Glutamatergic neuron (in vitro differentiated cells): ENCODE results near the gene LBHD1. TPM values are rescaled to one million over a fixed set of nuclear protein-coding genes. Genes with fewer than 3 reads are reported as not detected.
"Not testable (repeated sequence)": the region's sequence is repeated elsewhere in the genome, so short reads cannot be mapped to it uniquely, and the experiment has no call there.

ENCODE experiments used
- DNase-seq: peaks from one replicate; pipeline ENCODE4 v3.0.0; 2022
- H3K27ac Mint-ChIP-seq: one replicate; pipeline ENCODE4 v1.8.0; 2020; ENCODE audit warnings: mild to moderate bottlenecking, mixed read lengths, inconsistent platforms; ENCODE audit not compliant: unreplicated experiment
- H3K27me3 Mint-ChIP-seq: one replicate; pipeline ENCODE4 v1.8.0; 2020; ENCODE audit warnings: mild to moderate bottlenecking, moderate library complexity, mixed read lengths, inconsistent platforms; ENCODE audit not compliant: unreplicated experiment
- H3K36me3 Mint-ChIP-seq: one replicate; pipeline ENCODE4 v1.8.0; 2020; ENCODE audit warnings: mild to moderate bottlenecking, mixed read lengths, inconsistent platforms; ENCODE audit not compliant: unreplicated experiment
- H3K4me1 Mint-ChIP-seq: one replicate; pipeline ENCODE4 v1.8.0; 2020; ENCODE audit warnings: mild to moderate bottlenecking, low read depth, mixed read lengths, inconsistent platforms; ENCODE audit not compliant: unreplicated experiment
- H3K4me3 Mint-ChIP-seq: one replicate; pipeline ENCODE4 v1.8.0; 2020; ENCODE audit warnings: mild to moderate bottlenecking, mixed read lengths, inconsistent platforms; ENCODE audit not compliant: unreplicated experiment
- H3K9me3 Mint-ChIP-seq: one replicate; pipeline ENCODE4 v1.8.0; 2020; ENCODE audit warnings: mild to moderate bottlenecking, moderate library complexity, mixed read lengths, inconsistent platforms; ENCODE audit not compliant: unreplicated experiment
- total RNA-seq: library from RNA; stranded (reverse); fragmentation: NEBNext Ultra II Directional; extraction: Animal tissue kit (Norgen Biotek cat#: 25700); gene quantifications from one replicate; pipeline ENCODE4 v1.2.1, GENCODE V29; 2021; ENCODE audit not compliant: unreplicated experiment
- TF ChIP-seq, protein P1 (sequence below): fragments of 200-600 bp; sonication (generic); IDR thresholded peaks from one replicate; pipeline ENCODE4 v1.5.0; 2021; ENCODE audit not compliant: partially characterized antibody, unreplicated experiment

The LBHD1 gene
- total RNA-seq, 1 donor from 2014 or later, result 4.6 TPM

DNA sequence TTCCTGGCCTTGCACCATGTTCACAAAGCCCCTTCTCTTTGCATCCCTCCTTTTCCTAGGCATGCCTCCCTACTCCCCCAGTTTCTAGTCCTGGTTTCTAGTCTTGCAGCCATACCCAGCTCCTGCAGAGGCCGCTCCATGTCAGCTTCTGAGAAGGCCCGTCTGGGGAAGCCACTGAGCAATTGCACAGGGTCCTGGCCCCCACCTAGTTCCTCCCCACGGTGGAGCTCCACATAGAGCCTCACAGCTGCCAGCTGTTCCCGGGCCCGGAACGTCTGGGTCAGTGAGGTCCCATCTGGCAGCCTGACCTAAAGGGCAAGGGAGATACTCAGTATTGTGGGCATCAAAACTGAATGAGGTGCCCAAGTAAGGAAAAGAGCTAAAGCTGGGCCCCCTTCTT is 4.6 kb upstream of the LBHD1 start:
- Mint-ChIP-seq H3K27ac (peak overlapping the region; percentile 4), H3K4me3 (peak overlapping the region; percentile 75), H3K4me1 (peaks cover 20% of the 10 kb centered on the region), H3K27me3 (peaks cover 2% of the 10 kb centered on the region), H3K36me3 (peaks cover 6% of the 10 kb centered on the region), H3K9me3 (peaks cover 6% of the 10 kb centered on the region)
- TF ChIP-seq, protein P1, sequence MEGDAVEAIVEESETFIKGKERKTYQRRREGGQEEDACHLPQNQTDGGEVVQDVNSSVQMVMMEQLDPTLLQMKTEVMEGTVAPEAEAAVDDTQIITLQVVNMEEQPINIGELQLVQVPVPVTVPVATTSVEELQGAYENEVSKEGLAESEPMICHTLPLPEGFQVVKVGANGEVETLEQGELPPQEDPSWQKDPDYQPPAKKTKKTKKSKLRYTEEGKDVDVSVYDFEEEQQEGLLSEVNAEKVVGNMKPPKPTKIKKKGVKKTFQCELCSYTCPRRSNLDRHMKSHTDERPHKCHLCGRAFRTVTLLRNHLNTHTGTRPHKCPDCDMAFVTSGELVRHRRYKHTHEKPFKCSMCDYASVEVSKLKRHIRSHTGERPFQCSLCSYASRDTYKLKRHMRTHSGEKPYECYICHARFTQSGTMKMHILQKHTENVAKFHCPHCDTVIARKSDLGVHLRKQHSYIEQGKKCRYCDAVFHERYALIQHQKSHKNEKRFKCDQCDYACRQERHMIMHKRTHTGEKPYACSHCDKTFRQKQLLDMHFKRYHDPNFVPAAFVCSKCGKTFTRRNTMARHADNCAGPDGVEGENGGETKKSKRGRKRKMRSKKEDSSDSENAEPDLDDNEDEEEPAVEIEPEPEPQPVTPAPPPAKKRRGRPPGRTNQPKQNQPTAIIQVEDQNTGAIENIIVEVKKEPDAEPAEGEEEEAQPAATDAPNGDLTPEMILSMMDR, result no peak
- DNase-seq, result no peak

DNA sequence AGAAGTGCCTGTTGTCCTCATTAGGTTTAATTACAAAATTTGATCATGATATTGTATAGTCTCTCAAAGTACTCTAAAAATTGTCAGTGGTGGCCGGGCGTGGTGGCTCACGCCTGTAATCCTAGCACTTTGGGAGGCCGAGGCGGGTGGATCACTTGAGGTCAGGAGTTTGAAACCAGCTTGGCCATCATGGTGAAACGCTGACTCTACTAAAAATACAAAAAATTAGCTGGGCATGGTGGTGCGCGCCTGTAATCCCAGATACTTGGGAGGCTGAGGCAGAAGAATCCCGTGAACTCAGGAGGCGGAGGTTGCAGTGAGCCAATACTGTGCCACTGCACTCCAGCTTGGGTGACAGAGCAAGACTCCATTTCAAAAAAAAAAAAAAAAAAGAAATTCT is 3.3 kb upstream of the LBHD1 start:
- not testable (repeated sequence) for H3K9me3 Mint-ChIP-seq, H3K4me3 Mint-ChIP-seq, H3K27ac Mint-ChIP-seq, H3K36me3 Mint-ChIP-seq, H3K27me3 Mint-ChIP-seq, DNase-seq
- peaks cover 18% of the 10 kb centered on the region for H3K4me1 Mint-ChIP-seq

DNA sequence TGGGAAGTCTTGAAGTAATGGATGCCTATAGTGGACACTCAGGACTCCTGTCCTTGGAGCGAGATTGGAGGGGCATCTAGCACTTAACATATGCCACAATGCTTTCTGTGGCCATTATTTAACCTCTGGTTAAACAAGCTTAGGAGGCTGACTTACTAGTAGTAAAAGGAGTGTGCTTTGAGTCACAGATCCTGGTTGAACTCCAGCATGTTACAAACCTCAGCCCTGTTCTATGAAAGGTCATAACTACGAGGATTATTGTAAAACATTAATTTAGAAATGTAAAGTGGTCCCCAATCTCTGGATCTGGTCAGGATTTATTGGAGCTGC is 1.1 kb upstream of the LBHD1 start:
- Mint-ChIP-seq H3K27me3 (peaks cover 7% of the 10 kb centered on the region), H3K4me3 (peak overlapping the region; percentile 97), H3K9me3 (peaks cover 3% of the 10 kb centered on the region), H3K4me1 (peaks cover 17% of the 10 kb centered on the region), H3K27ac (no peak overlapping the region), H3K36me3 (peaks cover 4% of the 10 kb centered on the region)
- no peak for DNase-seq
- TF ChIP-seq, protein P1, result no peak

DNA sequence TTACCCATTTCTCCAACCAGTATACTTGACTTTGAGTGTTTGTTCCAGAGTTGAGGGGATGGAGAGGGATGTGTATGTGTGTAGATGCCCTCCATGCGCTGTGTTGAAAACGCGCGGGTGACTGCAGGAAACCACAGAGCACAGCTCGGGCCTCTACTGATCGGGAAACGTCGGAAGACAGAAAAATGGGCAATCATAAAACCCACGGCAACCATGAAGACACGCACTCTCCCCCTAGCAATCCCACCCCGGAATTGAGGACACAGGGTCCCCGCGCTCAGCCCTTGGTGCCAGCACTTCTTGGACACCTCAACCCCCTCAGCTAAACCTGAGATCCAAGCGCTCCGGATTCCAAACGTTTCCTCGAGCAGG is 845 bp downstream of the LBHD1 start:
- TF ChIP-seq, protein P1, result no peak
- Mint-ChIP-seq H3K27me3 (peaks cover 6% of the 10 kb centered on the region), H3K4me1 (peaks cover 13% of the 10 kb centered on the region), H3K27ac (peak overlapping the region; percentile 99), H3K4me3 (peak overlapping the region; percentile 97), H3K36me3 (no peaks in the 10 kb centered on the region), H3K9me3 (peaks cover 4% of the 10 kb centered on the region)
- DNase-seq, result no peak

- no peak for DNase-seq
These were observed 2.5 kb downstream of the LBHD1 start for GRCh38 chr11:62669420-62670161.

More at GRCh38 chr11:62669420-62670161, 2.5 kb downstream of the LBHD1 start:
- peaks cover 9% of the 10 kb centered on the region for H3K27me3 Mint-ChIP-seq
- peak overlapping the region; percentile 81 for H3K27ac Mint-ChIP-seq
- peaks cover 13% of the 10 kb centered on the region for H3K4me1 Mint-ChIP-seq
- TF ChIP-seq, protein P1, result no peak
- peak overlapping the region; percentile 43 for H3K4me3 Mint-ChIP-seq
- H3K36me3 Mint-ChIP-seq, result no peaks in the 10 kb centered on the region
- H3K9me3 Mint-ChIP-seq, result peaks cover 10% of the 10 kb centered on the region
